Measurements from ENCODE around the gene DUOXA2.

DNA sequence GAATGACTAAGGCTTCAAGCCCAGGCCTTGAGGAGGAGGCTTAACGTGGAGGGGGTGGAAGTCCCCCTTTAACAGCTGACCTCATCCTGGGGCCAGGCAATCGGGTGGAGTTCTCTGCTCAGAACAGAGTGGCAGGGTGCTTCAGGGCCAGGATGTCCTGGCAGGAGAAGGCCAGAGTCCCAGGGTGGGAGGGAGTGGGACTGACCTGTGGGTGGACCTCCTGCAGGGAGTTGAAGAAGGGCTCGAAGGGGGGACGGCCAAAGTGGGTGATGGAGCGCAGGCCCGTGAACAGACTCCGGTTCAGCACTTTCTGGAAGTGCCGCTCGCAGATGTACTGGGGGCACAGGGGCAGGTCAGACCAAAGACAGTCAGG is 19.8 kb upstream of the DUOXA2 start:
- TF ChIP-seq, protein P1, sequence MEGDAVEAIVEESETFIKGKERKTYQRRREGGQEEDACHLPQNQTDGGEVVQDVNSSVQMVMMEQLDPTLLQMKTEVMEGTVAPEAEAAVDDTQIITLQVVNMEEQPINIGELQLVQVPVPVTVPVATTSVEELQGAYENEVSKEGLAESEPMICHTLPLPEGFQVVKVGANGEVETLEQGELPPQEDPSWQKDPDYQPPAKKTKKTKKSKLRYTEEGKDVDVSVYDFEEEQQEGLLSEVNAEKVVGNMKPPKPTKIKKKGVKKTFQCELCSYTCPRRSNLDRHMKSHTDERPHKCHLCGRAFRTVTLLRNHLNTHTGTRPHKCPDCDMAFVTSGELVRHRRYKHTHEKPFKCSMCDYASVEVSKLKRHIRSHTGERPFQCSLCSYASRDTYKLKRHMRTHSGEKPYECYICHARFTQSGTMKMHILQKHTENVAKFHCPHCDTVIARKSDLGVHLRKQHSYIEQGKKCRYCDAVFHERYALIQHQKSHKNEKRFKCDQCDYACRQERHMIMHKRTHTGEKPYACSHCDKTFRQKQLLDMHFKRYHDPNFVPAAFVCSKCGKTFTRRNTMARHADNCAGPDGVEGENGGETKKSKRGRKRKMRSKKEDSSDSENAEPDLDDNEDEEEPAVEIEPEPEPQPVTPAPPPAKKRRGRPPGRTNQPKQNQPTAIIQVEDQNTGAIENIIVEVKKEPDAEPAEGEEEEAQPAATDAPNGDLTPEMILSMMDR (IDR thresholded peaks at IDR 0.05): no peak
- TF ChIP-seq POLR2A (IDR thresholded peaks at IDR 0.05): no peak
